ENCODE measurements around the gene RBX1. TPM values are rescaled to one million over a fixed set of nuclear protein-coding genes. Genes with fewer than 3 reads are reported as not detected.

The RBX1 gene
- total and polyA plus RNA-seq, 2 experiments from 2014 or later: 31.7 to 340 TPM

- Mint-ChIP-seq H3K27ac (no peak overlapping the region; the same call in 1 of the 2 replicates), H3K27me3 (ENCODE audit: insufficient read depth, low read depth, poor library complexity) (no peaks in the 10 kb centered on the region), H3K4me3 (no peak overlapping the region), H3K36me3 (ENCODE audit: low read depth) (no peaks in the 10 kb centered on the region), H3K9me3 (no peaks in the 10 kb centered on the region), H3K4me1 (no peaks in the 10 kb centered on the region)
- 0 out of 2 replicates have a peak overlapping the region, but pooled peaks have one; percentile 45 for H3K27ac ChIP-seq (ENCODE audit: low read depth)
- no peak overlapping the region for H3K4me2 ChIP-seq
- H4K20me1 ChIP-seq (replicated peaks; ENCODE audit: insufficient read depth): no peaks in the 10 kb centered on the region
- no peaks in the 10 kb centered on the region for H3K27me3 ChIP-seq (ENCODE audit: insufficient read depth)
- no peaks in the 10 kb centered on the region for H3K79me2 ChIP-seq (replicated peaks; ENCODE audit: insufficient read depth)
- H3F3A ChIP-seq (replicated peaks; ENCODE audit: low read depth): no peaks in the 10 kb centered on the region
- no peak for DNase-seq (ENCODE audit: low spot score)
- ATAC-seq: no peak
- no peaks in the 10 kb centered on the region for H3K9me2 ChIP-seq (ENCODE audit: insufficient read depth)
- H3K4me3 ChIP-seq: no peak overlapping the region
- TF ChIP-seq CREB1 (CRISPR knock-in tag; IDR thresholded peaks at IDR 0.05; ENCODE audit: low read depth): no peak
- no peak for TF ChIP-seq JUNB (IDR thresholded peaks at IDR 0.05; ENCODE audit: unreplicated experiment)
- TF ChIP-seq ZNF462 (CRISPR knock-in tag; IDR thresholded peaks at IDR 0.05): no peak
- TF ChIP-seq REST (IDR thresholded peaks at IDR 0.05; ENCODE audit: unreplicated experiment): no peak
- no peak for TF ChIP-seq ETS1 (IDR thresholded peaks at IDR 0.05)
- TF ChIP-seq STAT1 (IDR thresholded peaks at IDR 0.05; ENCODE audit: unreplicated experiment): no peak
- H3K4me1 ChIP-seq (ENCODE audit: insufficient read depth): no peaks in the 10 kb centered on the region
- peak overlapping the region; percentile 85 for H2AFZ ChIP-seq
- H3K36me3 ChIP-seq (ENCODE audit: insufficient read depth): no peaks in the 10 kb centered on the region
These were observed 28.7 kb downstream of the RBX1 start for GRCh38 chr22:40979871-40980270.
